HCEC 1CT (cell line): ENCODE measurements around the gene KIRREL3.

Source experiments
- DNase-seq: peaks from one replicate; pipeline ENCODE4 v3.0.0-alpha.2; 2017

Gene KIRREL3

DNA sequence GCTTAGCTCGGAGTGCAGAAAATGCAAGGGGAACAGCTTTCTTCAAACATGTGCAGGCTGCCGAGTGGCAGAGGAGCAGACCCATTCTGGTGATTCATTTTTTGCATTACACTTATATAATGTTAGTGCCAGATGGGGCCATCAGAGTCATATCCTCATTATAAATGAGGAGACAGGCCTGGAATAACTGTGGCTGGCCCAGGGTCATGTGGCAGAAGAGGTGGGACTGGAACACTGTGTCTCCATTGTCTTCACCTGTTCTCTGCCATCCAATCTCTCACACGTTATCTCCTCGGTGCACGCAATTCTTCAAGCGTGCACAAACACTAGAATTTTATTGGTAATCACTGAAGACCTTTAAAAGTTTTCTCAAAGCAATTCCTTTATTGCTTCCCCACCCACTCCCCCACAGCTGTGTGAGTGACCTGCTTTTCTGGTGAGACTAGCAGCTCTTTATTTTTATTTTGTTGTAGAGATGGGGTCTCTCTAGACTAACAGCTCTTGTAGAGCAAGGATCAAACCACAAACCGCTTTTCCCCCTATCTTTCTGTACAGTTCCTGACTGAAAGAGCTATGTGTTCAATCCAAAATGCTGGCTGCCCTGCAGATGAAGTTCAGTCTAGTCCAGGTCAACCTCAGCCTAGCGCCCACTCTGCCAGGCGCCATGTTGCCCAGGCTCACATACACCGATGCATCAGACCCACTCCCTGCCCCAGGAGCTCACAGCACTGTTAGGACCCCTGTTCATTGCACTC is 569.8 kb downstream of the KIRREL3 start:
- peak; percentile 11 for DNase-seq

DNA sequence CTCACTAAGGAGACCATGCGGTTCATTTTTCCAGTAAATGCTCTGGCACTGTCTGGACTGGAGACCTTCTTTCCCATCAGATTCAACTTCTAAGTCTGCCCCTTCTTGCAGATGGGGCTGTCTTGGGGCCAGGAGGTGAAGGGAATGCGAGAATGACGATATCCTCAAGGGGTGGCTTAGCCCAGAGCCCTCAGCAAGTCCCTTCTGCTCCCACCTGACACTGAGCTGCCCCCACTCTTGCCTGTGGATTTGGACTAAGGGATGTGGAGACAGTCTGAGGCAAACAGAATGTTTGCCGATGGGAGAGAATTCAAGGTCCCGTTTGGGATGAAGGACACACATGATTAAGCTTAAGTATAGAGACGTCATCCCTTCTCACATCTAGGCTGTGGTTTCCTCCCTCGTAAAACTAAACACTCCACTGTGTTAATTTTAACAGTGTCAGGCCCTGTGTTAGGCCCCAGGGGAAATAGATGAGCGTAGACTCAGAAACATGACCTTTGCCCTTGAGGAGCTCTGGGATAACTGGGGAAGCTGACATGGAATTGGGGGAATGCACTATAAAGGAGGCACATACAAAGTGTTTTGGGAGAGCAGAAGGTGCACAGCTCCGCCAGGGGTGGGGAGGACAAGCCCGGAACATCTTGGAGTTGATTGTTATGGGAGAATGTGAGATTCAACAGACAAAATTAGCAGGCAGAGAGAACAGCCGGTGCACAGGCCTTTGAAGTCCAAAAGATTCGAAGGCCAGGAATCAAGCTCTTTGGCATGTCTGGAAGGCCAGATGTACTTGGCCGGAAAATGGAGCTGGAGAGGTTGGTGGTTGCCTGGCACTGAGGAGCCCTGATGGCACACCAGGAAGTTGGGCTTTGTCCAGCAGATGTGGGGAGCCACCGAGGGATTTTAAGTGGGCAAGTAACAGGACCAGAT is 573.5 kb downstream of the KIRREL3 start:
- DNase-seq = no peak

DNA sequence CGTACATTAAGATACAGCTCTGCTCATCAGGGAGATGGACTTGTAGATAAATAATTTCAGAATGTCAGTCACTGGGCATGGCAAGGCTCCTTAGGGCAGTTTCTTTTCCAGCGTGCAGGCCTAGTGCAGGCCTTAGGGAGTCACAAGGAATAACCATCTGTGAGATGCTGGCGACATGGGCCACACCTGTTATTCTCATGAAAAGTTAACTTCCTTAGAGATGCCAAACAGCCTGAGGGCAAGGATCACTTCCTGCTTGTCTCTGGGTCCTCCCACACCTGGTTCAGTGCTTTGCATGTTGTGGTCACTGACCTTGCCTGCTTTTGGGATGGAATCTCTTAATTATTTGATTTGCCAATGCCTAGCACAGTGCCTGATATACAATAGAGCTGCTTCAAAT is 574.5 kb downstream of the KIRREL3 start:
- DNase-seq = no peak

DNA sequence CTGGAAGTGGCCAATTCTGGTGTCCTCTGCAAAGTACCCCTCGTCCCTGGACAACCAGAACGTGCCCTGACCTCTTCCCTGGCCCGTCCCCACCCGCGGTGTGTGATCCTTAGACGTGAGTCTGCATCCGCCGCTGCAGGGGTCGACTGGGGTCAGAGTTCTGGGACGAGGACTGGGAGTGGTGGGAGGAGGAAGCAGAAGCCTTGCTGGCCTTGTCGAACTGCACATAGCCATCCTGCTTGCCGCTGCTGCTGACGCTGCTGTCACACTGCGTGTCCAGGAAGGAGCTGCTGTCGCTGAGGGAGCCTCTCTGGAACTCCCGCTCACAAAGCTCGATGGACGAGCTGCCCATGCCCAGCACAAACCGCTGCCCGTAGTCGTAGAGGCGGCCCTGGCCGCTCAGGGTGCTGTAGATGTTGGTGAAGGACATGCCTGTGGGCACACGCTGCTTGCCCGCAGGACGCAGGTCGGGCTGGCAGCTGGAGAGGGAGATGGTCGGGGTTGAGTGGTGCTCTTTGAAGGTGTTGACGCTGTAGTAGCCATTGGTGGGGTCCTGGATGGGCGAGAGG is 576.0 kb downstream of the KIRREL3 start:
- DNase-seq = no peak

DNA sequence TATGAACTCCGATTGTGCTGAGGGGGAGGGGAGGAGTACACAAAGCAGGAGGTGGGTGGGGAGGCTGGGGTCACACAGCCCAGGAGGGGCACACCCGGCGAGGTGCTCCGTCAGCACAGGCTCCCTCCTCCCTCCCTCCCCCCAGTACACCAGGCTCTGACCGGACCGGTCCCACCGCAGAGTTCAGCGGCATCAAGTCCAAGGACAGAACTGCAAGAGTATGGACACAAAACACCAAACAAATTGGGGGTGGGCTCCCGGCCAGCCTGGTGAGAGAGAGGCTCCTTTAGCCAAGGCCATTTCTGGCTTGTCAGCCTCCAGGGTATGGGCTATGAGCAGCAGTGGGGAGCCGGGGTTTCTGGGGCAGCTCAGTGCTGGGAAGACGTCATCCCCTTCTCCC is 576.8 kb downstream of the KIRREL3 start:
- no peak for DNase-seq

DNA sequence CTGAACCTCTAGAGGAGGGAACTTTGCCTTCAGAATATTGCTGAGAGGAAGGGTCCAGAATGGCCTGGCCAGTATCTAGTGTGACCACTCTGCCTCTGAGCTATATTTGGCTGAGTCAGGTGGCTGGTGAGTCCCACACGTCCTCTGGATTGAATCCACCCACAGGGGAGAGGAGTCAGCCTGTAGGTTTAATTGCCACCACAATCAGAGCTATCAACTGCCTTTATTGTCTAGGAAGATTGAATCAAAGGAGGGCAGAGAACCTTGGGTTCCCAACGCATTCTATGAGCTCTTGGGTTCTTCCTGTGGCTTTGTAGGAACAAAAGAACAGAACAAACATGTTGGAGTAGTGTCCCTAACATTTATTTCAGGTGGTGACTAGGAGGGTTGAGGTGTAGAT is 577.4 kb downstream of the KIRREL3 start:
- DNase-seq = no peak

DNA sequence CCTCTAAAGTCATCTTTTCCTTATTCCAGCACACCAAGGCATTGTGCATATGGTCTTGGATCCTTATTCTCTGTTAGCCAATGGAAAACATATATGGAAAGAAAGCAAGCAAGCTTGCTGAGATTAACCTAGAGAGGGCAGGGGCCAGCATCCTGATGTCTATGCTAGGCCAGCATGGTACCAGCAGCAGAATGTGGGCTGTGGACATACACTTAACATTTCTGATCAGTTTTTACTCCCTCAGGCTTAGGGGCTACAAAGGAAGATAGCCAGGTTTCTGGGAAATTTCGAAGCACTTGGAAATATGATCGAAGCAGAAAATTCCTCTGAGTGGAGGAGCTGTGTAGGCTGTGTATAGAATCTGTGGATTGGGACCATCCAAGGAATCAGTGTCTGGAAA is 578.1 kb downstream of the KIRREL3 start:
- DNase-seq = no peak

DNA sequence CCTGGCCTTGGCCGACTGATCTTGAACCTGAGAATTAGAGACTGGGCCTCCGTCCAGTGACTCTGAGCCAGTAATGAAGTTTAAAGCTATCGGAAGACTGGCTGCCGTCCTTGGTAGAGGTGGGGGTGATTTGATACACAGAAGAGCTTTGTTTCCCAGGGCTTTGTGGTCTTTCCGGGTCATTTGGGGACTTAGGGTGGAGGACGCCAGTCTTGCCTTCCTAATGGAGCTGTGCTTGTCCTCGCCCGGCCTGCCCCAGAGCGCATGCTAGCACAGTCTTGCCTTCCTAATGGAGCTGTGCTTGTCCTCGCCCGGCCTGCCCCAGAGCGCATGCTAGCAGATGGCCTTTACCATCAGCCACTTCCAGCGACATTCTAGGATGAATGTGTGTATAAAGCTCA is 579.3 kb downstream of the KIRREL3 start:
- no peak for DNase-seq

DNA sequence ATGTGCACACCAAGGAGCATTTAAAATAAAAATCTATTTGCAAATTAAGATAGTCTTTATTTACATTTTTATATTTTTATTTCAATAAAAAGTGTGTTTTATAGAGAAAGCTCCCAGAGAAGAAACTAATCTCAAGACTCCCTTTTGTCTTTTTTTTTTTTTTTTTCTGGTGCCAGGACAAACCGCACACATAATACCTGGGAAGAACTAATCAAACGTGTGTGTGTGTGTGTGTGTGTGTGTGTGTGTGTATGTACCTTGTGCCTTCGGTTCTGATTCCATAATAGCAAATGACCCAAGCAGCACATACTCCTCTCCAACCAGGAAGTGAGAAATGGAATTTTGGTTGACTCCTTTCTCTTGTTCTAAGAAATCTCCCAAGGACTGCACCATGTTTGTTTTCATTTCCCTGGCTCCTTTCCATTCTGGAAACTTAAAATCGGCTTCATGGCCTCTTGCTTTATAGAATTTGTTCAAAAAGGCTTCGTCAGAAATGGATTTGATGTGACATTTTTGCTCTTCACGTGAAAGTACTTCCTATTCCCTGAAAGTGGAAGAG is 579.8 kb downstream of the KIRREL3 start:
- DNase-seq = no peak

DNA sequence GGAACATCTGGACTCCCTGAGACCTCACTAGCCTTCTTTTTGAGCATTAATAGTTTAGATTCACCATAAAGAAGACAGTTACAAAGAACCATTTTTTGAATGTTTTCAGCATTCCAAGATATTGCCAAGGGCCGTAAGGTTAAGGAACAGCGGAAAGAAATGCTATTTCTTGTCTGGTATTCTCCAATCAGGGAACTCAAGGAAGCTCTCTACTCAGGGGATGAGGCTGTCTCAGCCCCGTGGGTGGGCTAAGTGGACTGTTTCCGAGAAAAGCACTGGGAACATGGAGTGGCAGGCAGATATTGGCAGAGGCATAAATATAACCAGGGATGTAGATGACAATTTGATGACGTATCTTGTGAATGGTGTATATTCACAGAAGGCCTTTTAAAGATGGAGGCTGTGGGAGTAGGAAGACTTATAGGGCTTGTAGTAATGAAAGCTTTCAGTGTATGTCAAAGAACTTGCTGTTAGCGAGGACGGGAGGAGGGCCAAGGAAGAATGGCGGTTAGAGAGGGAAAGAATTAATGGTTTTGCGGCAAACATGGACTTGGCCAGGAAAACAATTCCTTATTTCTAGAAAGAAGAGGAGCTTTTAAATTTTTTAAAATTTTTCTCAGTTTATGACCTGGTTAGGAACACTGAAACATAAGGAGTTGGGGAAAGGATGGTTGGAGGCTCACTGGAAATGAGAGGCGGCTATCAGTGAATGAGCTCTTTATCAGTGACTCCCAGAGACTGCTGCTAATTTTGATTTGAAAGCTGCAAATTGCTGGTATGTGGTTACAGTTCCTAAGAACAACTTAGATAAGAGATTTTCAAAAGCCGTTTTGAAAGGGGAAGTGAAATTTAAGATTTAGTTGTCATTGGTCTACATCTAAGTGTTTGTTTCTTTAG is 580.5 kb downstream of the KIRREL3 start:
- DNase-seq = no peak

DNA sequence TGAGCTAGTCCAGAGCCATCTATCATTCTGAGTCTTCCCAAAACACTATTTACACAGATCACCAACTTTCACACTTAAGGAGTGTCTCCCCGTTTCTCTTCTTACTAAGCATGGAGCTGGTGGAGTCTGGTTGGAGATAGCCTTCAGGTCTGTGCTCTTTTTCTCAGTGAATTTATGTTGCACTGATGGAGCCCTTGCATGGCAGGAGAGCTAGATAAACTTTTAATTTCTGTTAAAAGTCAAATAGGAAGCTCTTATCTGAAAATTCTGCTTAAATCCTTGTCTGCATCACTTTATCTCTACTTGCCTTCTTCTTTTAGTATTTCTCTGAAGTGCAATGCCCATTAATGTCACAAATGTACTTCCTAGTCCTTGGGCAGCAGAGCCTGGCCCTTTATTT is 581.7 kb downstream of the KIRREL3 start:
- no peak for DNase-seq

DNA sequence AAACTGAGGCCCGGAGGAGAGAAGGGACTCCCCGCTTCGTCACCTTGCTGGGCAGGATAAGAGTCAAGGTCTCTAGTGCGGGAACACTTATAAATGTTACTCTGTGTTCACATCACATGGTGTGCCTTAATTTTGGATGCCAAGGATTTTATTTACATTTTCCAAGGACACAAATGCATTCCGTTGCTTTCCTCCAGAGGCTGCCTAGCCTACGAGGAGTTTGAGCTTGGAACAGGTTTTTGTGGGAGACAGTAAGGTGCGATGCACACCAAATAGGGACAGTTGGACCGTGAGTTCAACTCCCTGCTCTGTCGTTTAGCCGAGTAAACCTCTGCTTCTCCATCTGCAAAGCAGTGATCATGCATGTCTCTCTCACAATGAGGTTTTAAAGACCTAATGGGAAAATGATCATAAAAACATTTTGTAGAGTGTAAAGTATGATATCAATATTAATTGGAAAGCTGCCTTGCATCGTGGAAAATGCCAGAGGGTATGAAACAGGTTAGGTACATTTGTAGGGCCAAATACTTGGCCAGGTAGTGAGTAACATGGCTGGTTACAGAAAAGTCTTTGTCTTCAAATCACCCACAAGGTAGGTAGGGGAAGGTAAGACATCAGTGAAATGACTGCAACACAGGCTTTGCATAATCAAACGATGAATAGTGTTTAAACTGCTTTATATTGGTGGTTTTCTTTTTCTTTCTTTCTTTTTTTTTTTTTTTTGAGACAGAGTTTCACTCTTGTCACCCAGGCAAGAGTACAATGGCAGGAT is 583.3 kb downstream of the KIRREL3 start:
- DNase-seq = no peak

DNA sequence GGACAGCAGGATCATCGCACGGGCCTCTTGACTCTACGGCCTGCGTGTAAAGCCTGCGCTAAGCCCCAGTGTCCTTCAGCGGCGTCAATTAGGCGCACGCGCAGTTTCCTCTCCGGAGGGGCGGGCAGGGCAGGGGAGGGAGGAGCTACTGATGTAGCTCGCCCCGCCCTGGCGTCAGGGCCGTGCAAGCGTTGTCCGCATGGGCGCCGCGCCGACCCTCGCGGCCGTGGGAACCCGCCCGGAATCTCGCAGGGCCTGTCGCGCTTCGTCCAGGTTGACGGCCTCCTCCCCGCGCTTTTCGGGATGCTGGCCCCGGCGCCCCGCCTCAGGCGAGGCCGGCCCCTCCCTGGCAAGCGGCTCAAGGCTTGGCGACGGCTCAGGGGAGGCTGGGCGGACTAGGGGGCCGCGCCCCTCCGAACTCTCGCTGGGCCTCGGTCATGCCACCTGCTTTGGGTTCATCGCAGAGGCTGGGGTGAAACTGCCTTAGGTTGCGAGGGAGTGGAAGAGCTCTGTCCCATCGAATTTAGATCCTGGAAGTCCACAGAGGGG is 584.0 kb downstream of the KIRREL3 start:
- DNase-seq = peak; percentile 76

DNA sequence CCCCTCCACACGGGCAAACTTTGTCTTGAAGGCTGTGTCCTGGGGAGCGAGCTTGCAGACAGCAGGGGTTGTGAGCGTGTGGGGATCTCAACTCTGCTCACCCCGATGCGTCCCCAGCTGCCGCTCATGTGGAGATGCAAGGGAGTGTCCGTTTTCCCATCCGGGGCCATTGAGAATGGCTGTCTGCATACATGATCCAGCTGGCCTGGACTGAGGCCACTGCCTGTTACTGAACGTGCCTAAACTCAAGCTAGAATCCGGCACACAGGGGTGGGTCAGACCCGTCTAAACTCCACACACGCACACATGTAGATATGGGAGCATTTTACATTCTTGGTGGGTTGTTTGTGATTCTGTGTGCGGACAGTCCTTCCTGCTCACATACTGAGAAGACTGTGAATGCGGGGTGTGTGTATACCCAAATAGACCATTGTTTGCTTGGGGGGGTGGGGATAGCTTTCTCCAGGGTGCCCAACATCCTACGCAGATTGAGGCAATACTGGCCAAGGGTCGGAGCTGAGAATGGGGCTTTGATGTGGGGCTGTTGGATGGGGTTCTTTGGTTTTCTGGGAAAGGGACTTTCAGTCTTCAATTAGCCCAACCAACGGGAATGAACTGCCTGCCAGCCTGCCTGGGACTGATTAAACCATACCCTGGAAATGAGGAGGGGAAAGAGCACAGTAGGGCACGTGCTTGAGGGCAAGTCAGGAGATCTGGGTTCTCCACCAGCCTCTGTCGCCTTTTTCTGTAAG is 584.7 kb downstream of the KIRREL3 start:
- DNase-seq = no peak

DNA sequence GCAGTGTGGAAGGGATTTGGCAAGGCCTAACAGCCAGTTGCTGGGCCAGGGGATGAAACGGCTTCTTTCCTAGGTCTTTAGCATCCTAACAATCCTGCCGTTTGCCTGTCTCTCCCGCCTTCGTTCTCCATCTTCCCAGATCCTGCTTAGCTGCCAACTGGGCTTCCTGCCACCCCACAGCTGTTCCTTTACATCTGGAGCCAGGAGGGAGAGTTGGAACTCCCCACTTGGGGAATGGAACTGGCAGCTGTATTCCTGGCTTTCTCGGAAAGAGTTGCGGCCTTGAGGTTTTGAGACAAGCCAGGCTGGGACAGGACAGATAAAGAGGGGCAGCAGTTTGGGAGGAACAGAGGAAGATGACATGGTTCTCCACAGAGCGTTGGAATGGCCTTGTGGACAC is 585.4 kb downstream of the KIRREL3 start:
- peak; percentile 19 for DNase-seq

DNA sequence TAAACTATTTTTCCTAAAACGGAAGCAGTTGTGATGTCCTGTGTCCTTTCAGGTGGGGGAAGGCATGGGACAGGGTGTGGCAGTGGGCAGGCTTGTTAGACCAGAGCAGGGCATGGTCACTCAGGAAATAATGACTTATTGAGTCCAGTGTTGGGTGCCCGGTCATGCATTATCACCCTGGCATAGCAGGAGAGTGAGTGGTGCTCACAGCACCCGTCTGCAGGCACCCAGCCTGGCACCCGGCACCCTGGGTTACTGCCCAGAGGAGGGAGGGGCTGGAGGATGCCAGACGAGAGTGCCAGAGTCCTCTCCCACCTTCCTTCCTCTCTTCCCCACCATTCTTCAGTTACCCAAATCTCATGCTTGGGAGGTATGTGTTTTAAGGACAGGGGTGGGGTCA is 586.0 kb downstream of the KIRREL3 start:
- no peak for DNase-seq

DNA sequence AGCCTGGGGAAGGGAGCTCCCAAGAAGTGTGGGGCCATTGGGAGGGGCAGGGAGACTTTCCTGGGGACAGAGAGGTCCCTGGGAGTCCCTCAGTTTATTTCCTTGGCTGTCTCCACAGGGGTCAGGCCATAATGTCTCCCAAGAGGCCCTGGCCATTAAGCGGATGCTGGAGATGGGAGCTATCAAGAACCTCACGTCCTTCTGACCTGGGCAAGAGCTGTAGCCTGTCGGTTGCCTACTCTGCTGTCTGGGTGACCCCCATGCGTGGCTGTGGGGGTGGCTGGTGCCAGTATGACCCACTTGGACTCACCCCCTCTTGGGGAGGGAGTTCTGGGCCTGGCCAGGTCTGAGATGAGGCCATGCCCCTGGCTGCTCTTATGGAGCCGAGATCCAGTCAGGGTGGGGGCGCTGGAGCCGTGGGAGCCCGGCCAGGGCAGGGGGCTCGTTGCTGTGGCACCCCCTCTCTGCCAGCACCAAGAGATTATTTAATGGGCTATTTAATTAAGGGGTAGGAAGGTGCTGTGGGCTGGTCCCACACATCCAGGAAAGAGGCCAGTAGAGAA is 586.6 kb downstream of the KIRREL3 start:
- no peak for DNase-seq

DNA sequence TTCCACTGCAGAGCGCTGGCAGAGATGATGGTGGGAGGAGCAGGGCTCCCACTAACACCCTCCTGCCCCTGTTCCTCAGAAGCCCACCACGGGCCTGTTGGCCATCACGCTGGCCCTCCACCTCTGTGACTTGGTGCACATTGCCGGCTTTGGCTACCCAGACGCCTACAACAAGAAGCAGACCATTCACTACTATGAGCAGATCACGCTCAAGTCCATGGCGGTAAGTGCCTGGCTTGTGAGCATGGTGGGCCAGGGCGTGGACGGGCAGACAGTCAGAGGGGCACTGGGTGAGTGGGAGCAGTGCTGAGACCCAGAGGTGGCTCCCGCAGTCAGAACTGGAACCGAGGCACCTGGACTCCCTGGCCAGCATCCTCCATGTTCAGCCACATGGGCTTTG is 587.1 kb downstream of the KIRREL3 start:
- DNase-seq = no peak

DNA sequence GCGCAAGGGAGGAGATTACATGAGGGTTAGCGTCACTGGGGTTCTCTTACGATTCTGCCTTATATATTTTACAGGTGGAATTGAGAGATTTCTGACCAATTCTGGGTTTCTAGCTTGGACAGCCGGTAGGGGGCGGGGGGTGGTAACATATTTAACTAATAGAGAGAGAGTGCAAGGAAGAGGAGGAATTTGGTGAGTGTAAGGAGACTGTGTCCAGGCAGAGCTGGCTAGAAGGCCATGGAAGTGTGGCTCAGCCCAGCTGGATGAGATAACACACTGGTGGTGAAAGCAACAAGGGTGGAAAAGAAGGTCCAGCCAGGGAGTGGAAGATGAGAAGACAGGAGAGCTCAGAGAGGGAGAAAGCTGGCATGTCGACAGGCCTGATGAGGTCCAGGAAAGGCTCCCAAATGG is 588.6 kb downstream of the KIRREL3 start:
- no peak for DNase-seq

DNA sequence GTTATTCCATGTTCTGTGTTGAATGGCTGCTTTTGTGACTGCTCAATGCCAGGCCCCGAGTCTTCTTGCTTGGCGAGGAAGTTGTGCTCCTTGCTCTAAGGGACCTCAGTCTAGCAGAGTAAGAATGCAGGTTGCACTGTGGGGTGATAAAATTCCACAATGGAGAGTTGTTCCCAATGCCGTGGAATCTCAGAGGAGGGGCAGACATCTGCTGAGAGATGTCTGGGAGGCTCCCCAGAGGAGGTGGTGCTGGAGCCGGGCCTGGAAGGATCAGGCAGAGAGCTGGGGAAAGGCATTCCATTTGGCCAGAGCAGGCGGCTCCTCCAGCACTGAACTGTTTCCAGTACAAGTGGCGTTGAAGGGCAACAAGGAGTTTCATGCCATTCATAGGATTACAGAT is 589.9 kb downstream of the KIRREL3 start:
- DNase-seq = no peak
